Stimulated activated CD8-positive, alpha-beta memory T cell treated with anti-CD3 and anti-CD28 coated beads, Interleukin-12 subunit alpha, Interleukin-12 subunit beta, amount 100 ng/mL, for 4 hours (primary cell): Measurements from ENCODE around the gene KCNJ6.
"Not testable (repeated sequence)": the region's sequence is repeated elsewhere in the genome, so short reads cannot be mapped to it uniquely, and the experiment has no call there.

ENCODE experiments used
- DNase-seq: peaks from one replicate; pipeline ENCODE4 v3.0.0-alpha.2; 2020; ENCODE audit warnings: low read depth

Gene KCNJ6

DNA sequence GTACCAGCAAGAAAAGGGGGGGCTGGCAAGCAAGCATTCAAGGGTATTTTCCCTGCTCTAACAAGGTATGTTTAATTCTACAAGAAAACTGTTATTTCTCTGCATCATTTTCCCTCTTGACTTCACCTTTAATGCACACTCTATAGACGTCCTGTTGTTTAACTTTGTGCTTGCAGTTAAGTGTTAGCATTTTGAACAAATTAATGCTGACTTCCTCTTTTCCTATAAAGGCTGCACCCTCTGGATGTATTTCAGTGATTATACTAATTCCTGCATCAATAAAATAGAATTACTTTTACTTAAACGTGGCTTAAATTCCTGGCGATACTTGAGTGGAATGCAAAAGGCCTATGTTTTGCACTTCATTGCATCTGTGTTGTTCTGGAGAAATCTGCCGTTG is 183.3 kb downstream of the KCNJ6 start:
- DNase-seq: no peak

- no peak for DNase-seq
Observed at GRCh38 chr21:37724201-37724600, 192.1 kb downstream of the KCNJ6 start.

- no peak for DNase-seq
Observed at GRCh38 chr21:37717534-37717933, 198.7 kb downstream of the KCNJ6 start.

DNA sequence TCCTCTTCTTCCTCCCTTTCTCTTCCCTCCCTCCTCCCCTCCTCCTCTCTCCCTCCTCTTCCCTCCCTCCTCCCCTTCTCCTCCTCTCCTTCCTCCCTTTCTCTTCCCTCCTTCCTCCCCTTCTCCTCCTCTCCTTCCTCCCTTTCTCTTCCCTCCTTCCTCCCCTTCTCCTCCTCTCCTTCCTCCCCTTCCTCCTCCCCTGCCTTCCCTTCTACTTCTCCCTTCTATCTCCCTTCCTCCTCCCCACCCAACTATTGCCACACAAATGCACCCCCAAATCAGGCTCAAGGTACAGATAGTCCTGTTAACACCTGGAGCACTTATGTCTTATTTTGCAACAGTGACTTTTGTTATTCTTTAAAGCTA is 203.7 kb downstream of the KCNJ6 start:
- DNase-seq: not testable (repeated sequence)

DNA sequence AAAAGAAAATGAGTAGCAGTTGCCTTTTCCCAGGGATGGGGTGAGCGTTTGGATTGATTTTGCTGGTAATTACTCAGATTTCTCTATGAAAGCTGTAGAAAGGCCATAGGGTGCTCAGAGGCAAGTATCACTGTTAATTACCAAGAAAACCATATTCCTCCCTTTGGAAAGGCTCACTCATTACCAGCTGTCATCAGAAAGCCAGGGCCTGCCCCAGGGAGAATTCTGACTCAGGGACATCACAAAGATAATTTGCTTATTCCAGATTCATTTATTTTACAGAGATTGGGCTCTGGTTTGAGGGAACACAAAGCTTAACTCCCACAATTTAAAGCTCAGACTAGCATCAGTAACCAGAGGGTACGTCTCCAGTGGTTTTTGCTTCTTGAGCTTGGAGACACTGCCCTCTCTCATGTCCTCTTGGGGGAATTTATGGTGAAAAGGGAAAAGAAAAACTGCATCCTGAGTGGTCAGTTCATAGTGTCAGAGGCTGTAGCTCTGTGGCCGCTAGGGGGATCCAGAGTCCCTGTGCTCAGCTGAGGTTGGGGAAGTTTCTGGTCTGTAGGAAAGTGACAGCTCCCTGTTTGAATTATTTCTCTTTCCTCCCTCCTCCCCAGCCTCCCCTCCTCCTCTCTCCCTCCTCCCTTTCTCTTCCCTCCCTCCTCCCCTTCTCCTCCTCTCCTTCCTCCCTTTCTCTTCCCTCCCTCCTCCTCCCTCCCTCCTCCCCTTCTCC is 204.3 kb downstream of the KCNJ6 start:
- no peak for DNase-seq

- DNase-seq: no peak
Observed at GRCh38 chr21:37711286-37711829, 204.9 kb downstream of the KCNJ6 start.

- no peak for DNase-seq
Observed at GRCh38 chr21:37710546-37711285, 205.5 kb downstream of the KCNJ6 start.

- DNase-seq: no peak
Observed at GRCh38 chr21:37704751-37705150, 211.5 kb downstream of the KCNJ6 start.

GRCh38 chr21:37702241-37702640 is 214.0 kb downstream of the KCNJ6 start:
- no peak for DNase-seq

- DNase-seq: no peak
Observed at GRCh38 chr21:37700641-37701202, 215.5 kb downstream of the KCNJ6 start.

GRCh38 chr21:37699024-37699775 is 217.1 kb downstream of the KCNJ6 start:
- DNase-seq: no peak

DNA sequence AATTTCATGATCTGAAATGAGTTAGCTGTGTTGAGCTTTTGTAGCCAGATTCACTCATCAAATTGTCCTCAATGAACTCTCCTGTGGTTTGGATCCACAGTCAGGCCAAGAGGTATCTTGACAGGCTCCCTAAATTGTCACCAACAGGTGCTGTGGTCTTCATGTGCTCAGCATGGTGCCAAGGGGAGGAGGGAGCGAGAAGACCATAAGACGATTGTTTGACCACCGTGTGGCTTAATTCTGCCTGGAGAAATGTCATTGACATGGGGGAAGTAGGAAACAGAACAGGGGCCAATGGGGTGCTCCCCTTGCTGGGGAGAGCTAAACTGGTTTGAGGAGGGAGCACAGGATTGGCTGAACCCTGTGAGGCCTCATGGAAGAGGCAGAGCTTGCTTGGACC is 219.3 kb downstream of the KCNJ6 start:
- no peak for DNase-seq

GRCh38 chr21:37695111-37695510 is 221.1 kb downstream of the KCNJ6 start:
- no peak for DNase-seq

DNA sequence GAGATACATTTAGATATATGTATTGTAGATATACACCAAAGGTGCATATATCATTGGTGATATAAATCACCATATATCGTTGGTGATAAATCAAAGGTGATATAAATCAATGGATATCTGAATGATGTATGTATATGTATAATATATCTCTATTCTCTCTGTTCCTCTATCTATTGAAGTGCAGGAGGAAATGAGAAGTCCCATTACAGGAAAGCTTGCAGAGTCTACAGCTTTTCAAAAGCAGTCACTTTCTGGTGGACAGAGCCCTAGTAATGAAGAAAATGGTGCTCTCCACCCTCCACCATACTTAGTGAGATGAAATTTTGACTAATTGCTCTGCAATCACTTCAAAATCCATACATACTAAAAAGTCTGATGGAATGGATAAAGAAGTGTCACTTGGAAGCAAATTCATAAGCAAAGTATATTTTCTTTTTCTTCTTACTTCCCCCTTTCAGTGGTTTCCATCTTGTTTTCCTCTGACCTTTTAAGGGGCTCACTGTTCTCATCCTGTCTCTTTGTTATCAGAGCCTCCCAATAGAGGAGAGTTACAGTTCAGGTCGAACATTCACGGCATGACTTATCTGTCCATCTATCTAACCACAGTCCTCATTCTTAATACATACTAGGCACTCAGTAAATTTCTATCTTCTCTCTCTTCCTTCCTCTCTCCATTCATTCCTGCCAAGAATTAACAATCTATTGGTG is 227.2 kb downstream of the KCNJ6 start:
- no peak for DNase-seq

- no peak for DNase-seq
Observed at GRCh38 chr21:37686991-37687810, 229.1 kb downstream of the KCNJ6 start.

DNA sequence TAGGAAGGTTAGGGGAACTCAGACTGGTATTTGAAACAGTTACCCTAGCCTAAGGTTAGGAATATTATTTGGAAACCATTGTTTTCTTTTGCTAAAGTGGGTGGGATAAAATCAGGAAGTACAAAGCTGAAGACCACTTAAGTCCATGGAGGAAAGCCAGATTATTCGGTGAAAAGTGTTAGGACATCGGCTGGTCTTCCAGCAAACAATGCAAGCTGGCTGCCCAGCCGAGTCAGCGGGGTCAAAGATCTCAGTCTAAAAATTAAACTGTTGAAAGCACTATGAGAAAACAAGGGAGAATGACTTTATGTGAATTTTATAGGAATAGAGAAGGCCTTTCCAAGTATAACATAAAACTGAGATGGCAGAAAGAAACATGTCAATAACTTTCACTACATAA is 231.7 kb downstream of the KCNJ6 start:
- DNase-seq: no peak

- DNase-seq: no peak
Observed at GRCh38 chr21:37684115-37684493, 232.2 kb downstream of the KCNJ6 start.

GRCh38 chr21:37683396-37684114 is 232.7 kb downstream of the KCNJ6 start:
- DNase-seq: no peak

GRCh38 chr21:37682966-37683365 is 233.3 kb downstream of the KCNJ6 start:
- no peak for DNase-seq

GRCh38 chr21:37677006-37677405 is 239.3 kb downstream of the KCNJ6 start:
- DNase-seq: no peak
